CD4-positive, alpha-beta T cell treated with Interleukin-15 for 1 hour (primary cell): ENCODE data around the gene DAD1.

Experiments used
- DNase-seq: peaks from one replicate; pipeline ENCODE4 v3.0.0-alpha.2; 2020

The DAD1 gene

DNA sequence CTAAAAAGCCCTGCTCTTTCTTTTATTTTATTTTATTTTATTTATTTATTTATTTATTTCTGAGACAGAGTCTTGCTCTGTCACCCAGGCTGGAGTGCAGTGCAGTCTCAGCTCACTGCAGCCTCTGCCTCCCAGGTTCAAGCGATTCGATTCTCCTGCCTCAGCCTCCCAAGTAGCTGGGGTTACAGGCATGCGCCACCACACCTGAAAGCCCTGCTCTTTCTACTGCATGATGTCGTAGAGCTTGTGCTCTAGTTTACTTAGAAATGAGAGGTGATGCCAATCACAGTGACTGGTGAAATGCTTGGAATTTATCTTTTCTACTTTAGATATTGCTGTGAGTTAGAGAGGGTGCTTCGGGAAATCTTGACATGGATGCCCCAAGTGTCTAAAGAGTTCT lies 54.5 kb downstream of the DAD1 start:
- no peak for DNase-seq

DNA sequence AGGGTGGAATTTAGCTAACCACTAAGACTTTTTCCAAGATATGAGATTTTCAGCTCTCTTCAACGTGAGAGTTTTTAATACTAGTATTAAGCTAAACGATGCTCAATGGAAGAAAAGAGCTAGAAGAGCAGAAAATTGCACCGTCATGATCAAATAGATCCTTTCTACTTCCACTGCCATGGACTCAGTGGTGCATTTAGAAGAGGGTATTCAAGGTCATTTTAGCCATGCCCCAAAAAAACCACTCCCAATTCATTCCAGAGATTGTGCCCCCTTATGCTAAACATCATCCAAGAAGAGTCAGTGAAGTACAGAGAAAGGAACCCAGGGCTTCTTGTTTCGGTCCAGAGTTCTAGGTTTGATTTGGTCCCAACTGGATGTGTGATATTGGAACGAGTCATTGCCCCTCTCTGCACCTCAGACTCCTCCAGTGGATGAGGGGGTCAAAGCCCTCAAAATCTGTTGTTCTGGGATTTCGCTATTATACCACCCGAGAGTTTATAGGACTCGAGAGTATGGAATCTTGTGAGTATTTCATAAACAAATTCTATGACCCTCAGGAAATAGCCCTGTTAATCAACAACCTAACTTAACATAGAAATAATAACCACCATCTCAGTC lies 55.2 kb downstream of the DAD1 start:
- no peak for DNase-seq

DNA sequence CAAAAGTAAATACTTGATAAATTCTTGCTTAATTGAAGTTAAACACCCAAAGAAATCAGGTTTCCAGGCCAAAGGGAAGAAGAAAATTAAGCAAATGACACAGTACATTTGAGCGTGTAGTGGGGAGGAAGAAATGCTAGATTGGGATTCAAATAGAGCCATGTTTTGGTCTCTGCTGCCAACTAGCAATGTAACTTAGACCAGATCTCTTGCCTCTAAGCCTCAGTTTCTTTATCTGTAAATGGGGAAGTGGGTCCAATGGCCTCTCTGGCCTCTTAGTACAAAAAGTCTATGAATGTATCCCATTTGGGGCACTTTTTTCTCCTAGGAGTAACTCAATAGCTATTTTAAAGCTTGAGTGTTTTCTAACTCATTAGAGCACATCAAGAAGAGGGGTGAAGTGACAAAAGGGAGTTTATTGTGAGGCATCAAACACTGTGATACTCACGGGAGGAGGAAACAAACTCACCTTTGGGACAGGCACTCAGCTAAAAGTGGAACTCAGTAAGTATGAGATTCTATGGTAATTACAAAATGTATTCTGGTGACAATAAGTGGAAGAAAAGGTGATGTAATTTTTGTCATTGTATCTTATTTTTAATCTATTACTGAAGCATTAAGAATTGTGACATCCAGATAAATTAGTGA lies 55.8 kb downstream of the DAD1 start:
- DNase-seq = no peak

GRCh38 chr14:22532345-22533056 lies 56.5 kb downstream of the DAD1 start:
- no peak for DNase-seq

DNA sequence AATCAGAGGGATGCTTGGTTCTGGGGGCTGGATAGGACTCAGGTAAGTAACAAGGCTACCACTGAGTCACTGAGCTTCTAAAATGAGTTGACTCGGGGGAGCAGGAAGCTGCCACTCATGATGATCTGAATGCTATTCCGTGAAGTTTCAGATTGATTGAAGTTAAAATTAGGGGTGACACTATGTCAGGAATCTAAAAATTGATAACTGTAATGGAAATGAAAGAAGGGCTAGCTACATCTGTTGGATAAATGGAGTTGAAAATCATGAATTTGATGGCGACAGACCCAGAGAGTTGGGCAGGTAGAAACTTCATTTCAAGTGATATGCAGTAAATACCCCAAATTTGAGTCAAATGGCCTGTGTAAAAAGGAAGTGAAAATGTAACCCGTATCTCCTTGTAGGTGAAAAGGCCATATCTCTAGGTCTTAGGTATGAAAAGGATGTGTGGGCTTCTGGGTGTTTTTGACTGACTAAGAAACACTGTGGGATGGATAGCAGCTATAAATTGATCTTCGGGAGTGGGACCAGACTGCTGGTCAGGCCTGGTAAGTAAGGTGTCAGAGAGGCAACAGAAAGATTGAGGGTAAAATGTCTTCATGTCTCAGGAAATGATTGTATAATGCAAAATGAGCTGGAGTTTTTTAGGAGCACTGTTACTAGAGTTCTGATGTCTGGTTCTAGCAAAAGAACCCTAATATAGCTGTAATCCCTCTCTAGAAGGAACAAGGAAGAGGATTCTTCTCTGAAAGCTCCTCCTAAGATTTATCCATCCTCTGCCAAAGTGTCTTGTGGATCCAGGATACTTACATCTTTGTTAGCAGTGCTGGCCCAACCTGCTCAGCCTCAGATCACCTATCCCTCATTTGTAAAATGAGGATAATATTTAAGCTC lies 57.3 kb downstream of the DAD1 start:
- no peak for DNase-seq

- DNase-seq = no peak
Observed at GRCh38 chr14:22530127-22530526, 58.9 kb downstream of the DAD1 start.

DNA sequence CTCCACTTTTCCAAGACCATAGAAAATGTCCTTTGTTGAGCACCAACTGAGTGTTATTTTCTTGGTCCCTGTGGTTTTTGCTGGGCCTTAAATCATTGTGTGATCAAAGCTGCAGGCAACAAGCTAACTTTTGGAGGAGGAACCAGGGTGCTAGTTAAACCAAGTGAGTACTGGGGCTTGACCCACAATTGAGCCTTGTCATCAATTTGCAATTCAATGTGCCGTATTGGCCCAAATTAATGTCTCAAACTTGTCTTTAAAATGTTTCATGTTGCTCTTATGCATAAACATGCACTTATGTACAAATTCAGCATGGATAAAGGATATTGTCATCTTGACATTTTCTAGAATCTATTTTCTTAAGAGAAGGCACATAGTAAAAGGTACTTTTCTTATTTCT lies 62.3 kb downstream of the DAD1 start:
- no peak for DNase-seq

DNA sequence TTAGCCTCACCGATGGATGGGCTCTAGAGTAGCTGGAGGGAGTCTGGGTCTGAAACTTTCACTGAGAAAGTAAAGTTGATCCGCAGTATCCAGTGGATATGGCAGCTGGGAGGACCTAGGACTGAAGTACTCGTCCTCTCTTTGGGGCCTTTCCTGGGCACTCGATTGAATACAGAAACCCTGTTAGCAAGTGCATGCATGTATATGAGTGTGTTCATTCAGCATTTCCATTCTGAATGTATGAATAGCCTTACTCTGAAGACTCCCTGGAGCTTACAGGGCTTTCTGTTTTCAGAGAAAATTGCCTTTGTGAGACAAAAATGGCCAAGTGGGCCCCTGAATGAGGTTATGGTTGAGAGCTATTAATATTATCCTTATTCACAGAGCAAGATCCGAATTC lies 62.8 kb downstream of the DAD1 start:
- no peak for DNase-seq

DNA sequence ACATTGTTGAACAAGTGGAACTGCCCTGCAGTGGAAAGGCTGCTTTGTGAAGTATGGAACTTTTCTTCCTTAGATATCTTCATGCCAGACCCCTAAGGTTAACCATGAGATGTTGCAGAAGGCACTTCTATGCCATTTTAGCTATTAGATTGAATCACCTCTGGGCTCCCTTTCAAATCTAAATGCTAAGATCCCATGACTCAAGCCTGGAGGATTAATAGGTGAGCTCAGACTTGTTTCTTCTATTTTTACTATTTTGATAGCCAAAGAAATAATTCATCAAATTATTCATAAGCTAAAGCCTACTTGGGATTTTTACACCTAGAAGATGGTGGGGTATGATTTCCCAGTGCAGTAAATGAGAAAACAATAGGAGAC lies 64.3 kb downstream of the DAD1 start:
- DNase-seq = no peak

DNA sequence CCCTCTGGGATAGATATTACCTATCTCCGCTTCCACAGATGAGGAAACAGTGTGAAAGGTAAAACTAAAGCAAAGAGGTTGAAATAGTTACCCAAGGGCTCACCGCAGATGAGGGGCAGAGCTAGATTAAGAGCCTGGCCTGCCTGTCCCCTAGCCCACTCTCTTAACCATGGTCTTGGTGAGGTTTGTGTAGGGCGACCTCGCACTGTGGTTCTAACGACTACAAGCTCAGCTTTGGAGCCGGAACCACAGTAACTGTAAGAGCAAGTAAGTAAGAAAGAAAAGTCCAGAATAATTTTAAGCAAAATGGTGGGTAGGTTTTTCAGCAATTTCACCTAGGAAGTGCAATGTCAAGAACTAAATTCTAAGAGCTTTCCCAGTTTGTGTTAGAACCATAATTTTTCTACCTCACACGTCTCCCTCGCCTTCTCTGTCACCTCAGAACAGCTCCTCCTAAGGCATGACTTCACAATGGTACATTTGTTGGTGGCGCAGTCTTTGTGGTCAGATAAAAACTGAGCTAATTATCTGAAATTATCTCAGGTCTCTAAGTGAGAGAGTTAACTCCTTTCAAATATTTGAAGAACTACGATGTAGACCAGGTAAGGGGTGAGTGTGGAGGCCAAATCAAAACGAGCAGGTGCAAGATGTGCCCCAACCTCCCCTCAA lies 64.8 kb downstream of the DAD1 start:
- DNase-seq = peak; percentile 38

GRCh38 chr14:22523283-22523682 lies 65.7 kb downstream of the DAD1 start:
- no peak for DNase-seq

GRCh38 chr14:22522466-22522957 lies 66.5 kb downstream of the DAD1 start:
- DNase-seq = no peak

GRCh38 chr14:22521449-22522239 lies 67.4 kb downstream of the DAD1 start:
- no peak for DNase-seq

DNA sequence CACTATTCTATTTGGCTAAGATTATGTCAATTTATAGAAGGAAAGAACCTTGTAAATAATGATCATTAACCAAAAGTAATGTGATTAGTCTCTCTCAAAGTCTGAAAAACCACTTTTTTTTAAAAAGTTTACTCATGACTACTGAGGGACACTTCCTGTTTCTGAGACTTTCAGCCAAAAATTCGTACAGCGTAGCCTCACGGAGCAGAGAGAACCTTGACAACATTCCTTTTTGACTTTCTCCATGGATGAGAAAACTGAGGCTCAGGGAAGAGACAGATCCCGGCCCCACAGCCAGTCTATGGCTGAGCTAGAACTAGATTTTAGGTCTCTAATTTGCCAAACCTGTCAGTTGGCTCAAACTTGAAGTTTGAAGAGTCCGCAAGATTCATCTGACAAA lies 68.2 kb downstream of the DAD1 start:
- no peak for DNase-seq

- no peak for DNase-seq
Observed at GRCh38 chr14:22519877-22520685, 68.9 kb downstream of the DAD1 start.

DNA sequence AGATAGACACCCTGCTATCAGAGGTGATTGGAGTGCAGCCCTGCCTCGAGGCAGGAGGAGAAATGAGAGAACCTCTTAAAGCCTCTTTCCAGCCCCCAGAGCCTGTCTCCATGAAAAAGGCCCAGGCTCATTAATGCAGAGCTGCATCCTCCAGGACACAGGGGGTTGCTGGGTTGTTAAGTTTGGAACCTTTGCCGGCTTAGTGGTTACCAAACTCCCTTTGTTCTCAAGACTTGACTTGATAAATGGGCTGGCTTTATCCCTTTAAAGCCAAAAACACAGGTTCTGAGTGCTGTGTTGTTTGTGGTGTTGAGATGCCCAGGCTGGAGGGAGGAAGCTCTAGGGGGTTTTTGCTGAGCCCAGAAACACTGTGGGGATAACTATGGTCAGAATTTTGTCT lies 71.0 kb downstream of the DAD1 start:
- DNase-seq = no peak

- DNase-seq = no peak
Observed at GRCh38 chr14:22517117-22517720, 71.8 kb downstream of the DAD1 start.

GRCh38 chr14:22515929-22516328 lies 73.1 kb downstream of the DAD1 start:
- DNase-seq = no peak
